ENCODE measurements around the gene VEGFA.

Gene VEGFA

GRCh38 chr6:43788301-43788700, 18.3 kb downstream of the VEGFA start:
- DNase-seq, result no peak

GRCh38 chr6:43789447-43789846, 19.4 kb downstream of the VEGFA start:
- DNase-seq, result no peak

GRCh38 chr6:43790031-43790430, 20.0 kb downstream of the VEGFA start:
- DNase-seq, result no peak

GRCh38 chr6:43791745-43792422, 21.9 kb downstream of the VEGFA start:
- no peak for DNase-seq

GRCh38 chr6:43793154-43793874, 23.3 kb downstream of the VEGFA start:
- no peak for DNase-seq

DNA sequence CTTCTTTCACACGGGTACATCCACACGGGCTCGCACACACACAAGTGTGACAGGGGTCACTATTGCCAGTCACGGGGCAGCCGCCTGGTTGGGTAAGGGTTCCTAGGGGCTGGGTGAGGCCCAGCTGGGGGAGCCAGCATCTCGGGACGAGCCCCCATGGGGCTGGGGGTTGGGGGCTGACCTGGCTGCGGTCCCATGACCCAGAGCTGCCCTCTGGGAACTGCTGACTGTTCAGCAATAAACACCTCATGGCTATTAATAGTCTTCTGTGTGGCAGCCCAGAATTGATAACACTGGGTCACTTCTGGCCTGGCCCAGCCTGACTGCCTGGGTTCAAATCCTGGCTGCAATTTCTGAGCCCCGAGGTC, 23.8 kb downstream of the VEGFA start:
- DNase-seq, result no peak

DNA sequence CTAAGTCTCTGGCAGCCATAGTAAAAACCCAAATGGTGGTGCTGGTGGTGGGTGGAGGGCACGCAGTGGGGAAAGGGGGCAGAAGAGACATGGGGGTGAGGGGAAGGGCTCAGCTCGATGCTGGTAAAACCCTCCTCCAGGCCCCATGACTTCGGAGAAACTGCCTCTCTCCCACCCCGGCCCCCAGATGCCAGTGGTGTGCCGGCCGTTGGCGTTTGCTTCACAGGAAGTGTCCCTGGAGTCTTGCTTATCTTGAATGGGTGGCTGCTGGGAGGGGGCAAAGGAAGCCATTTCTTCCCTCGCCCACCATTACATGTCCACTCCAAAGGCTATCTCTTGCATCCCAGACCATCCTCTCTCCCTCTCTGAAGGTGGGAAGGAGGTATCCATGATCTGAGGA, 25.4 kb downstream of the VEGFA start:
- no peak for DNase-seq

GRCh38 chr6:43796168-43796567, 26.2 kb downstream of the VEGFA start:
- no peak for DNase-seq

- DNase-seq, result no peak
These were observed 27.2 kb downstream of the VEGFA start for GRCh38 chr6:43796903-43797890.

GRCh38 chr6:43797919-43798318, 27.9 kb downstream of the VEGFA start:
- no peak for DNase-seq

GRCh38 chr6:43798688-43799444, 28.9 kb downstream of the VEGFA start:
- no peak for DNase-seq

DNA sequence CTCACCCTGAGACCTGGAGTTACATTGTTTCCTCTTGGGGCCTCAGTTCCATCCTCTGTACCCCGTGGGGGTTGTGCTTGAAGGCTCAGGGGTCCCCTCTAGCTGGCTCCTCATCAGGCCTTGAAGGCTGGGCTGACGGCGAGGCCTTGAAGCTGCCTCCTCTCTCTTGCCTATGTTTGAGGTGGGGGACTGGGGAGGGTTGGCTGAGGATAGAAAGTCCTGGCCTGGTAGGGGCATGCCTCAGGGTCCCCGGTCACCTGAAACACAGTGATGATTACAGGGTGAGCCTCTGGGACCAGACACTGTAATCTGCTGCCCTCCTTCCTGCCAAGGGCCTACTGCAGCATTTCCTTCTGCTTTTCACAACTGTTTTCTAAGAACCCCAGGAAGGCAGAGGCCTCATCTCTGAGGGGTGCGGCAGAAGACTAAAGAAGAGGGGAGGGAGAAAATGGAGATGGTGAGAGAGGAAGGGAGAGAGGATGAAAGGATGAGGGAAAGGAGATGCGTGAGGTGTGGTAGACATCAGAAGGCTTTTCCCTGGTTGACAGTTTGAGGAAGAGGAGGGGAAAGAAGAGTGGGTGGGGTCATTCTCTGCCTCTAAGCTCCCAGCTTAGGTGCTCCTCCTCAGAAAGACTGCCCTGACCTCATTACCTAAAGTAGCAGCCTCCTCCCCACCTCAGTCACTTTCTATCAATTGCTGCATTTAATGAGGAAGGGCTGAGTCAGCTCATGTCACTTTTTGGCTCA, 29.7 kb downstream of the VEGFA start:
- DNase-seq, result no peak

GRCh38 chr6:43800298-43800623, 30.2 kb downstream of the VEGFA start:
- DNase-seq, result no peak

GRCh38 chr6:43800746-43801494, 30.9 kb downstream of the VEGFA start:
- DNase-seq, result no peak

DNA sequence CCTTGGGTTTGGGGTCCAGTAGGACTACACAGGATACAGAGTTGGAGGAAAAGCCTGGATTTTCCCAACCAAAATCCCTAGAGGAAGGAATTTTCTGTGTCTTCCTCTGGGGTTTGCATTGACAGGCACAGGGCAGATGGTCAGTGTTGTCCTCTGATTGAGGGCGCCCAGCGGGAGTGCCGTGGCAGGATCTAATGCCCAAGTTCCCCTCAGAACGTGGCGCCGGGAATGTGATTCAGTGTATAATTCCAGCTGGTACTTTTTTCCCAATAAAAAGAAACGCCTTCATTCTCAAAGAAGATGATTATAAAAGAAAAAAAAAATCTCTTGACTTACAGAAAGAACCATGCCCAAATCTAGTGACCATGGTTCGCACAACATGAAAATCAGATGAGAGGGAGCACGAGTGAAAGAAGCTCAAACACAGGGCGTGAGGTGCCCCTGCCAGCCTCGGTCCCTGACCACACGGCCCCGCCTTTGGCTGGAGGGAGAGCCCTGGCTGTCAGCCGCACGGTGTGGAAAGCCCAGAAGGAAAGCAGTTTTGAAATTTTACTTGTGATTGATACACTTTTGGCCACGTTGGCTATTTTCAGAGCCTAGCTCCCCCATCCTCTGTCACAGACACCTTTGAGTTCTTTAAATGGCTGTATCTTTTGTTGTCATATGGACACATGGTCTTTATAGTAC, 31.6 kb downstream of the VEGFA start:
- DNase-seq, result no peak

DNA sequence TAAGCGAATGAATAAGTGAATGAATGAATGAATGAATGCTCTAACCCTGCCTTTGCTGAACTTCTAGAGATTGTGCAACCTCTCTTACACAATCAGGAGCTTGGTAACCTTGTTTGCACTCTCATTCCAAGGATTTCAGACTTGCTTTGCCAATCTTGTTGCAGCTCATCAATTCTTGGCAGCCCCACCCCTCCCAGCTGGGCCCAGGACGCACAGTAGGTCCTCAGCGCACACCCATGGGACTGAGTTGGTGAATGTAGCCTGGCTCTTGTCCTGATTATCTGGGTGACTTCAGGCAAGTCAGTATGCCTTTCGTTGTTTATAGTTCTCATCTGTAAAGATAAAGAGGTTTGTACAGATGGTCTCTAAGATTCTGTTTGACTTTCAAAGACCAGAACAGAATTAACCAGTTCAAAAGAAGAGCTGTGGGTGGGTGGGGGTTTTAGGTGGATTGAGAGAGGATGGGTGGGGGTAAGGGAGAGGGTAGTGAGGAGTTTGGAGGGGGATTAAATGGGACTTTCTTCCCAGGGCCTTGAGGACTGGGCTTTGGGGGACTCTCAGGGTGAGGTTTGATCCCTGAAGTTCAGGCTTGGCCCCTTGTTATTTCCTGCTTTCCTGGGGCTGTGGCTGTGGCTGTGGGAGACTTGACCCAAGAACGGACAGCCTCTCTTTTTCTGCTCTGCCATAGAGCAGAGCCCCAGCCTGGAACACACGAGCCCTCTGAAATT, 33.2 kb downstream of the VEGFA start:
- no peak for DNase-seq

- DNase-seq, result no peak
These were observed 34.0 kb downstream of the VEGFA start for GRCh38 chr6:43803783-43804549.

- DNase-seq, result no peak
These were observed 34.7 kb downstream of the VEGFA start for GRCh38 chr6:43804550-43805223.

GRCh38 chr6:43805699-43806042, 35.7 kb downstream of the VEGFA start:
- no peak for DNase-seq
